Measurements from ENCODE around the gene ADAMTS17.

The ADAMTS17 gene

GRCh38 chr15:100252779-100253417 lies 88.9 kb downstream of the ADAMTS17 start:
- H3K4me3 ChIP-seq (ENCODE audit: low read length): no peak overlapping the region
- H3K4me1 ChIP-seq (ENCODE audit: control insufficient read depth, low read length): no peaks in the 10 kb centered on the region
- no peaks in the 10 kb centered on the region for H3K79me2 ChIP-seq (ENCODE audit: control insufficient read depth, low read length)
- no peaks in the 10 kb centered on the region for H4K20me1 ChIP-seq (ENCODE audit: control insufficient read depth, insufficient read depth, low read depth, low read length)
- H3K27me3 ChIP-seq (ENCODE audit: control insufficient read depth, low read length): no peaks in the 10 kb centered on the region
- no peak for TF ChIP-seq CTCF (IDR thresholded peaks at IDR 0.05; ENCODE audit: low read depth, low read length, poor library complexity, severe bottlenecking)
- no peak for TF ChIP-seq EZH2phosphoT487 (IDR thresholded peaks at IDR 0.05; ENCODE audit: borderline replicate concordance, low read length)
- no peaks in the 10 kb centered on the region for H3K9me3 ChIP-seq (ENCODE audit: control insufficient read depth, insufficient read depth, low read length)
- no peaks in the 10 kb centered on the region for H3K36me3 ChIP-seq (ENCODE audit: control insufficient read depth, low read length)
- no peaks in the 10 kb centered on the region for H3K9me2 ChIP-seq (replicated peaks; ENCODE audit: control insufficient read depth, low read length)
- H3K27ac ChIP-seq (ENCODE audit: low read depth, low read length): no peak overlapping the region
- H3K4me2 ChIP-seq (ENCODE audit: low read length): no peak overlapping the region
- H3F3A ChIP-seq (ENCODE audit: control insufficient read depth, insufficient read depth): no peaks in the 10 kb centered on the region

DNA sequence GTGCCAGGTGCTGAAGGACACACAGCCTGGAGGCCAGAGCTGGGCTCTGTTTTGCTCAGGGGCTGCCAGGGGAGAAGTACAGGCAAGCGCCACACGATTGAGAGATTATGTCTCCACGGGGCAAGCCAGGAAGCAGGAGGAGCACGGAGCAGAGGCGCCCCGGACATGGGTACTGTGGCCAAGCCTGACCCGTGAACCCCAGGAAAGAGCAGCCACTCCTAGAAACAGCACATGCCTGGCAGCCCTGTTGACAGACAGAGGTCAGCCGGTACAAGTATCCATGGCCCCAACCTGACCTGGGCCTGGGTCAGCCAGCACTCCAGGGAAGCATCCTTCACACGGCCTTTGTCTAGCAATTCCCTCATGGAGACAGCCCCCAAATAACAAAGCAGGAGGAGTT lies 89.4 kb downstream of the ADAMTS17 start:
- H4K20me1 ChIP-seq (ENCODE audit: control insufficient read depth, insufficient read depth, low read depth, low read length): no peaks in the 10 kb centered on the region
- H3K4me1 ChIP-seq (ENCODE audit: control insufficient read depth, low read length): no peaks in the 10 kb centered on the region
- no peaks in the 10 kb centered on the region for H3K79me2 ChIP-seq (ENCODE audit: control insufficient read depth, low read length)
- no peak overlapping the region for H3K4me3 ChIP-seq (ENCODE audit: low read length)
- no peak overlapping the region for H3K4me2 ChIP-seq (ENCODE audit: low read length)
- no peaks in the 10 kb centered on the region for H3K9me2 ChIP-seq (replicated peaks; ENCODE audit: control insufficient read depth, low read length)
- H3K9me3 ChIP-seq (ENCODE audit: control insufficient read depth, insufficient read depth, low read length): no peaks in the 10 kb centered on the region
- H3K36me3 ChIP-seq (ENCODE audit: control insufficient read depth, low read length): no peaks in the 10 kb centered on the region
- TF ChIP-seq EZH2phosphoT487 (IDR thresholded peaks at IDR 0.05; ENCODE audit: borderline replicate concordance, low read length) (no peak), CTCF (IDR thresholded peaks at IDR 0.05; ENCODE audit: low read depth, low read length, poor library complexity, severe bottlenecking) (no peak)
- no peaks in the 10 kb centered on the region for H3K27me3 ChIP-seq (ENCODE audit: control insufficient read depth, low read length)
- no peak overlapping the region for H3K27ac ChIP-seq (ENCODE audit: low read depth, low read length)
- H3F3A ChIP-seq (ENCODE audit: control insufficient read depth, insufficient read depth): no peaks in the 10 kb centered on the region

GRCh38 chr15:100250176-100250800 lies 91.5 kb downstream of the ADAMTS17 start:
- H3K27me3 ChIP-seq (ENCODE audit: control insufficient read depth, low read length): no peaks in the 10 kb centered on the region
- no peaks in the 10 kb centered on the region for H3K79me2 ChIP-seq (ENCODE audit: control insufficient read depth, low read length)
- H3K9me3 ChIP-seq (ENCODE audit: control insufficient read depth, insufficient read depth, low read length): no peaks in the 10 kb centered on the region
- H3K4me3 ChIP-seq (ENCODE audit: low read length): no peak overlapping the region
- H3K27ac ChIP-seq (ENCODE audit: low read depth, low read length): no peak overlapping the region
- TF ChIP-seq EZH2phosphoT487 (IDR thresholded peaks at IDR 0.05; ENCODE audit: borderline replicate concordance, low read length): no peak
- TF ChIP-seq CTCF (IDR thresholded peaks at IDR 0.05; ENCODE audit: low read depth, low read length, poor library complexity, severe bottlenecking): no peak
- no peaks in the 10 kb centered on the region for H4K20me1 ChIP-seq (ENCODE audit: control insufficient read depth, insufficient read depth, low read depth, low read length)
- H3K9me2 ChIP-seq (replicated peaks; ENCODE audit: control insufficient read depth, low read length): no peaks in the 10 kb centered on the region
- H3K4me1 ChIP-seq (ENCODE audit: control insufficient read depth, low read length): no peaks in the 10 kb centered on the region
- no peaks in the 10 kb centered on the region for H3K36me3 ChIP-seq (ENCODE audit: control insufficient read depth, low read length)
- H3K4me2 ChIP-seq (ENCODE audit: low read length): no peak overlapping the region
- H3F3A ChIP-seq (ENCODE audit: control insufficient read depth, insufficient read depth): no peaks in the 10 kb centered on the region

Data from DOHH2 (cell line).